Neutrophil (primary cell): ENCODE data around the gene DENND5B.

Source experiments
- H3K27ac ChIP-seq: fragments of 200-600 bp; sonication (generic); 2 replicates; pipeline ENCODE4 v1.5.1; 2016; ENCODE audit warnings: mild to moderate bottlenecking, moderate library complexity
- H3K27me3 ChIP-seq: fragments of 200-600 bp; sonication (generic); 2 replicates; pipeline ENCODE4 v1.6.0; 2016; ENCODE audit warnings: mild to moderate bottlenecking
- H3K36me3 ChIP-seq: fragments of 200-600 bp; sonication (generic); 2 replicates; pipeline ENCODE4 v1.5.1; 2017
- H3K4me1 ChIP-seq, 2 experiments: fragments of 200-600 bp in 1 of 2; sonication (generic) in 1 of 2; 1 replicate in 1 of 2; 2 replicates in 1 of 2; pipeline versions ENCODE4 v1.5.1 to v1.6.1; 2013 to 2016; ENCODE audit warnings: low read depth in 1 of 2, low read length in 1 of 2, mild to moderate bottlenecking in 1 of 2, moderate library complexity in 1 of 2; ENCODE audit not compliant: control insufficient read depth in 1 of 2, insufficient read depth in 1 of 2
- H3K4me3 ChIP-seq, 2 experiments: fragments of 200-600 bp in 1 of 2; sonication (generic) in 1 of 2; 1 replicate in 1 of 2; 2 replicates in 1 of 2; pipeline ENCODE4 v1.5.1; 2013 to 2016; ENCODE audit warnings: low read depth in 1 of 2, low read length in 1 of 2, mild to moderate bottlenecking in 1 of 2, moderate library complexity in 1 of 2
- H3K9me3 ChIP-seq: fragments of 200-600 bp; sonication (generic); 2 replicates; pipeline ENCODE4 v1.5.1; 2016
- CTCF ChIP-seq: fragments of 200-600 bp; sonication (generic); IDR thresholded peaks from 2 replicates; pipeline ENCODE4 v1.5.1; 2016; ENCODE audit warnings: antibody characterized with exemption

DENND5B gene

GRCh38 chr12:31567029-31567428 is 23.9 kb downstream of the DENND5B start:
- TF ChIP-seq CTCF, result no peak
- Histone ChIP-seq H3K27me3 (no peaks in the 10 kb centered on the region), H3K27ac (no peak overlapping the region), H3K4me1 (no peaks in the 10 kb centered on the region), H3K9me3 (no peaks in the 10 kb centered on the region), H3K4me3 (no peak overlapping the region), H3K36me3 (no peaks in the 10 kb centered on the region)

- Histone ChIP-seq H3K9me3 (no peaks in the 10 kb centered on the region), H3K4me3 (no peak overlapping the region)
- no peak for TF ChIP-seq CTCF
These were observed 24.4 kb downstream of the DENND5B start for GRCh38 chr12:31566547-31566946.

GRCh38 chr12:31562594-31563328 is 28.2 kb downstream of the DENND5B start:
- no peaks in the 10 kb centered on the region for H3K36me3 ChIP-seq
- no peak overlapping the region for H3K4me3 ChIP-seq
- no peak for TF ChIP-seq CTCF
- no peaks in the 10 kb centered on the region for H3K27me3 ChIP-seq
- H3K9me3 ChIP-seq, result no peaks in the 10 kb centered on the region
- no peaks in the 10 kb centered on the region for H3K4me1 ChIP-seq
- H3K27ac ChIP-seq, result no peak overlapping the region

More at GRCh38 chr12:31566547-31566946, 24.4 kb downstream of the DENND5B start:
- H3K27ac ChIP-seq, result no peak overlapping the region
- H3K4me1 ChIP-seq, result no peaks in the 10 kb centered on the region
- no peaks in the 10 kb centered on the region for H3K27me3 ChIP-seq
- no peaks in the 10 kb centered on the region for H3K36me3 ChIP-seq

GRCh38 chr12:31560516-31560915 is 30.4 kb downstream of the DENND5B start:
- H3K27me3 ChIP-seq, result no peaks in the 10 kb centered on the region
- H3K36me3 ChIP-seq, result no peaks in the 10 kb centered on the region
- H3K4me3 ChIP-seq, result no peak overlapping the region
- no peaks in the 10 kb centered on the region for H3K4me1 ChIP-seq
- TF ChIP-seq CTCF, result no peak
- H3K9me3 ChIP-seq, result no peaks in the 10 kb centered on the region
- H3K27ac ChIP-seq, result no peak overlapping the region

GRCh38 chr12:31558521-31558920 is 32.4 kb downstream of the DENND5B start:
- H3K27ac ChIP-seq, result no peak overlapping the region
- H3K4me3 ChIP-seq, result no peak overlapping the region
- no peaks in the 10 kb centered on the region for H3K27me3 ChIP-seq
- no peaks in the 10 kb centered on the region for H3K36me3 ChIP-seq
- H3K4me1 ChIP-seq, result no peaks in the 10 kb centered on the region
- TF ChIP-seq CTCF, result no peak
- no peaks in the 10 kb centered on the region for H3K9me3 ChIP-seq
